ENCODE results near the gene EPC2.
"Not testable (repeated sequence)": the region's sequence is repeated elsewhere in the genome, so short reads cannot be mapped to it uniquely, and the experiment has no call there.

Gene EPC2

GRCh38 chr2:148678302-148679179 lies 34.0 kb downstream of the EPC2 start:
- H3K4me1 ChIP-seq (ENCODE audit: control insufficient read depth, low read depth, low read length); H3K56ac ChIP-seq (ENCODE audit: low read length); H2BK15ac ChIP-seq (replicated peaks; ENCODE audit: low read depth); H3K23ac ChIP-seq (ENCODE audit: low read length); H4K8ac ChIP-seq (ENCODE audit: low read depth, low read length); H2AK5ac ChIP-seq (ENCODE audit: low read length); H3K18ac ChIP-seq (ENCODE audit: low read length); H3K36me3 ChIP-seq (ENCODE audit: control insufficient read depth, insufficient read depth, low read length); H3K4ac ChIP-seq (ENCODE audit: low read depth, low read length); H2BK5ac ChIP-seq (ENCODE audit: low read length); H3K27me3 ChIP-seq (ENCODE audit: insufficient read depth, low read length, poor library complexity); H4K5ac ChIP-seq (ENCODE audit: low read length); H3K9ac ChIP-seq (ENCODE audit: low read length); H3K79me1 ChIP-seq (ENCODE audit: low read length); H3K4me2 ChIP-seq (ENCODE audit: low read length); H3K4me3 ChIP-seq (ENCODE audit: low read length); DNase-seq; H3K27ac ChIP-seq (ENCODE audit: low read depth, low read length); H2BK120ac ChIP-seq (ENCODE audit: low read depth, low read length): not testable (repeated sequence)
- peaks cover 67% of the 10 kb centered on the region for H3K79me2 ChIP-seq (ENCODE audit: control insufficient read depth, insufficient read depth, low read length)
- WGBS (ENCODE audit: extremely low coverage, insufficient coverage, low lambda C conversion rate), result no CpG with 5 or more reads among the region's 31 CpGs

DNA sequence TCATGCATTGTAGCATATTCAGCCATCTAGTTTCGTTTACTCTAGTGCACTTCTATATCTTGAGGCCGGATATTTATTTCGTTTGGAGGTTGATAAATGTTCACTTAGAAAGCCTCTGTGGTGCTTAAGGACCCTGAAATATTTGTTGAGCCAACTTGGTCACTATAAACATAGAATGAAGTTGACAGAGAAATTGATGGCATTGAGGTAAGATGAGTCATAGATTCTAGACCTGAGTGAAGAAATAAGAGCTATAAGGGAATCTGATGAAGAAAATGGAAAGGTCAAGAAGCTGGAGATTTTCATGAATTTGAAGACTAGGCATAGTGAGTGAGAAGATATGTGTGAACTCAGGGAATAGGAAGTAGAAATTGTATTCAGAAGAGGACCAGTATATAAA lies 35.9 kb downstream of the EPC2 start:
- peak; percentile 10 for DNase-seq
- no peak overlapping the region for H4K5ac ChIP-seq (ENCODE audit: low read length)
- H3K27ac ChIP-seq (ENCODE audit: low read depth, low read length), result no peak overlapping the region
- H3K4me1 ChIP-seq (ENCODE audit: control insufficient read depth, low read depth, low read length), result peaks cover 3% of the 10 kb centered on the region
- WGBS (ENCODE audit: extremely low coverage, insufficient coverage, low lambda C conversion rate), result no CpG with 5 or more reads among the region's 3 CpGs
- no peak overlapping the region for H2AK5ac ChIP-seq (ENCODE audit: low read length)
- H3K4me3 ChIP-seq (ENCODE audit: low read length), result no peak overlapping the region
- peaks cover 2% of the 10 kb centered on the region for H3K79me1 ChIP-seq (ENCODE audit: low read length)
- no peaks in the 10 kb centered on the region for H3K36me3 ChIP-seq (ENCODE audit: control insufficient read depth, insufficient read depth, low read length)
- H3K23ac ChIP-seq (ENCODE audit: low read length), result no peak overlapping the region
- no peak overlapping the region for H3K4me2 ChIP-seq (ENCODE audit: low read length)
- H3K18ac ChIP-seq (ENCODE audit: low read length), result no peak overlapping the region
- no peak overlapping the region for H2BK15ac ChIP-seq (replicated peaks; ENCODE audit: low read depth)
- H3K56ac ChIP-seq (ENCODE audit: low read length), result no peak overlapping the region
- H4K8ac ChIP-seq (ENCODE audit: low read depth, low read length), result no peak overlapping the region
- no peak overlapping the region for H3K4ac ChIP-seq (ENCODE audit: low read depth, low read length)
- no peak overlapping the region for H2BK5ac ChIP-seq (ENCODE audit: low read length)
- no peak overlapping the region for H3K9ac ChIP-seq (ENCODE audit: low read length)
- H3K27me3 ChIP-seq (ENCODE audit: insufficient read depth, low read length, poor library complexity), result no peaks in the 10 kb centered on the region
- peaks cover 66% of the 10 kb centered on the region for H3K79me2 ChIP-seq (ENCODE audit: control insufficient read depth, insufficient read depth, low read length)
- no peak overlapping the region for H2BK120ac ChIP-seq (ENCODE audit: low read depth, low read length)

DNA sequence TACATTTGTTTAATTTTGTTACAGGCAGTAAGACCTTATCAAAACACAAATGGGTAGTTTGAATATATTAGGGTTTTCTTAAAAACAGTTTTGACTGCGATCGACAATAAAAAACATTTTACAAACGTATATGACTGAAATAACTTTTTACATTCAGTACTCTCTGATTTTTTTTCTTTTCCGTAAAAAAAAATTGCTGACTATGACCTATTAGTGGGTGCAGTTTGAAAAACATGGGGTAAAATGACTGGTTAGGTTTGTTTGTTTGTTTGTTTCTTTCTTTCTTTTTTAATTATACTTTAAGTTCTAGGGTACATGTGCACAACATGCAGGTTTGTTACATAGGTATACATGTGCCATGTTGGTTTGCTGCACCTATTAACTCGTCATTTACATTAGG lies 36.9 kb downstream of the EPC2 start:
- Histone ChIP-seq H2BK120ac (ENCODE audit: low read depth, low read length) (no peak overlapping the region), H3K27me3 (ENCODE audit: insufficient read depth, low read length, poor library complexity) (no peaks in the 10 kb centered on the region), H3K79me1 (ENCODE audit: low read length) (peaks cover 2% of the 10 kb centered on the region), H3K56ac (ENCODE audit: low read length) (no peak overlapping the region), H2BK5ac (ENCODE audit: low read length) (no peak overlapping the region), H3K79me2 (ENCODE audit: control insufficient read depth, insufficient read depth, low read length) (peaks cover 71% of the 10 kb centered on the region), H3K27ac (ENCODE audit: low read depth, low read length) (no peak overlapping the region), H3K4me3 (ENCODE audit: low read length) (no peak overlapping the region), H2AK5ac (ENCODE audit: low read length) (no peak overlapping the region), H3K4me1 (ENCODE audit: control insufficient read depth, low read depth, low read length) (no peaks in the 10 kb centered on the region), H3K9ac (ENCODE audit: low read length) (no peak overlapping the region), H4K5ac (ENCODE audit: low read length) (no peak overlapping the region), H4K8ac (ENCODE audit: low read depth, low read length) (no peak overlapping the region), H3K4me2 (ENCODE audit: low read length) (no peak overlapping the region), H3K4ac (ENCODE audit: low read depth, low read length) (no peak overlapping the region), H2BK15ac (replicated peaks; ENCODE audit: low read depth) (no peak overlapping the region), H3K23ac (ENCODE audit: low read length) (no peak overlapping the region), H3K18ac (ENCODE audit: low read length) (no peak overlapping the region), H3K36me3 (ENCODE audit: control insufficient read depth, insufficient read depth, low read length) (no peaks in the 10 kb centered on the region)
- WGBS (ENCODE audit: extremely low coverage, insufficient coverage, low lambda C conversion rate), result no CpG with 5 or more reads among the region's 5 CpGs
- no peak for DNase-seq

GRCh38 chr2:148681862-148682261 lies 37.3 kb downstream of the EPC2 start:
- no CpG with 5 or more reads among the region's 6 CpGs for WGBS (ENCODE audit: extremely low coverage, insufficient coverage, low lambda C conversion rate)

GRCh38 chr2:148684507-148684906 lies 40.0 kb downstream of the EPC2 start:
- DNase-seq, result no peak
- Histone ChIP-seq H4K8ac (ENCODE audit: low read depth, low read length) (no peak overlapping the region), H3K4me2 (ENCODE audit: low read length) (no peak overlapping the region), H3K23ac (ENCODE audit: low read length) (no peak overlapping the region), H3K27ac (ENCODE audit: low read depth, low read length) (no peak overlapping the region), H3K18ac (ENCODE audit: low read length) (no peak overlapping the region), H3K56ac (ENCODE audit: low read length) (no peak overlapping the region), H3K79me2 (ENCODE audit: control insufficient read depth, insufficient read depth, low read length) (peaks cover 71% of the 10 kb centered on the region), H2AK5ac (ENCODE audit: low read length) (no peak overlapping the region), H3K4me1 (ENCODE audit: control insufficient read depth, low read depth, low read length) (no peaks in the 10 kb centered on the region), H3K79me1 (ENCODE audit: low read length) (peaks cover 2% of the 10 kb centered on the region), H3K4me3 (ENCODE audit: low read length) (no peak overlapping the region), H3K9ac (ENCODE audit: low read length) (no peak overlapping the region), H3K36me3 (ENCODE audit: control insufficient read depth, insufficient read depth, low read length) (no peaks in the 10 kb centered on the region), H3K27me3 (ENCODE audit: insufficient read depth, low read length, poor library complexity) (no peaks in the 10 kb centered on the region), H2BK120ac (ENCODE audit: low read depth, low read length) (no peak overlapping the region), H2BK15ac (replicated peaks; ENCODE audit: low read depth) (no peak overlapping the region), H4K5ac (ENCODE audit: low read length) (no peak overlapping the region), H3K4ac (ENCODE audit: low read depth, low read length) (no peak overlapping the region), H2BK5ac (ENCODE audit: low read length) (no peak overlapping the region)
- no CpG with 5 or more reads among the region's 6 CpGs for WGBS (ENCODE audit: extremely low coverage, insufficient coverage, low lambda C conversion rate)

More at GRCh38 chr2:148681862-148682261, 37.3 kb downstream of the EPC2 start:
- H4K8ac ChIP-seq (ENCODE audit: low read depth, low read length); H3K4me2 ChIP-seq (ENCODE audit: low read length); H3K4me3 ChIP-seq (ENCODE audit: low read length); H2BK120ac ChIP-seq (ENCODE audit: low read depth, low read length); H3K27ac ChIP-seq (ENCODE audit: low read depth, low read length); H3K4me1 ChIP-seq (ENCODE audit: control insufficient read depth, low read depth, low read length); H2AK5ac ChIP-seq (ENCODE audit: low read length); H3K18ac ChIP-seq (ENCODE audit: low read length); H3K56ac ChIP-seq (ENCODE audit: low read length); H3K23ac ChIP-seq (ENCODE audit: low read length); H3K9ac ChIP-seq (ENCODE audit: low read length); H2BK15ac ChIP-seq (replicated peaks; ENCODE audit: low read depth); H3K79me1 ChIP-seq (ENCODE audit: low read length); DNase-seq; H3K27me3 ChIP-seq (ENCODE audit: insufficient read depth, low read length, poor library complexity); H2BK5ac ChIP-seq (ENCODE audit: low read length); H3K36me3 ChIP-seq (ENCODE audit: control insufficient read depth, insufficient read depth, low read length); H4K5ac ChIP-seq (ENCODE audit: low read length); H3K4ac ChIP-seq (ENCODE audit: low read depth, low read length): not testable (repeated sequence)
- peaks cover 72% of the 10 kb centered on the region for H3K79me2 ChIP-seq (ENCODE audit: control insufficient read depth, insufficient read depth, low read length)

GRCh38 chr2:148687543-148687942 lies 43.0 kb downstream of the EPC2 start:
- Histone ChIP-seq H3K79me1 (ENCODE audit: low read length) (peaks cover 2% of the 10 kb centered on the region), H2BK120ac (ENCODE audit: low read depth, low read length) (no peak overlapping the region), H3K79me2 (ENCODE audit: control insufficient read depth, insufficient read depth, low read length) (peaks cover 47% of the 10 kb centered on the region), H3K18ac (ENCODE audit: low read length) (no peak overlapping the region), H3K36me3 (ENCODE audit: control insufficient read depth, insufficient read depth, low read length) (no peaks in the 10 kb centered on the region), H4K8ac (ENCODE audit: low read depth, low read length) (no peak overlapping the region), H4K5ac (ENCODE audit: low read length) (no peak overlapping the region), H3K4me1 (ENCODE audit: control insufficient read depth, low read depth, low read length) (no peaks in the 10 kb centered on the region), H3K4ac (ENCODE audit: low read depth, low read length) (no peak overlapping the region), H2AK5ac (ENCODE audit: low read length) (no peak overlapping the region), H3K27ac (ENCODE audit: low read depth, low read length) (no peak overlapping the region), H3K4me2 (ENCODE audit: low read length) (no peak overlapping the region), H3K27me3 (ENCODE audit: insufficient read depth, low read length, poor library complexity) (no peaks in the 10 kb centered on the region), H3K9ac (ENCODE audit: low read length) (no peak overlapping the region), H3K4me3 (ENCODE audit: low read length) (no peak overlapping the region), H2BK15ac (replicated peaks; ENCODE audit: low read depth) (no peak overlapping the region), H3K56ac (ENCODE audit: low read length) (no peak overlapping the region), H2BK5ac (ENCODE audit: low read length) (no peak overlapping the region), H3K23ac (ENCODE audit: low read length) (no peak overlapping the region)
- DNase-seq, result no peak
- WGBS (ENCODE audit: extremely low coverage, insufficient coverage, low lambda C conversion rate), result no CpG with 5 or more reads among the region's 3 CpGs
